ENCODE measurements around the gene WNT8B.

- no peak for TF ChIP-seq CTCF (conservative IDR thresholded peaks at IDR 0.05; ENCODE audit: low read length)
- TF ChIP-seq EZH2phosphoT487 (IDR thresholded peaks at IDR 0.05; ENCODE audit: borderline replicate concordance) = no peak
Measured at GRCh38 chr10:100529475-100530298, 66.9 kb downstream of the WNT8B start, which contains the start of gene NDUFB8.
